DMS114 treated with DMSO at 0.1 percent for 48 hours (cell line): ENCODE results near the gene TEDC2.
"Not testable (repeated sequence)": the region's sequence is repeated elsewhere in the genome, so short reads cannot be mapped to it uniquely, and the experiment has no call there.

Source experiments
- DNase-seq: peaks from one replicate; lab custom pipeline; 2025; ENCODE audit not compliant: unreplicated experiment; lab: John Stamatoyannopoulos, UW

Gene TEDC2

DNA sequence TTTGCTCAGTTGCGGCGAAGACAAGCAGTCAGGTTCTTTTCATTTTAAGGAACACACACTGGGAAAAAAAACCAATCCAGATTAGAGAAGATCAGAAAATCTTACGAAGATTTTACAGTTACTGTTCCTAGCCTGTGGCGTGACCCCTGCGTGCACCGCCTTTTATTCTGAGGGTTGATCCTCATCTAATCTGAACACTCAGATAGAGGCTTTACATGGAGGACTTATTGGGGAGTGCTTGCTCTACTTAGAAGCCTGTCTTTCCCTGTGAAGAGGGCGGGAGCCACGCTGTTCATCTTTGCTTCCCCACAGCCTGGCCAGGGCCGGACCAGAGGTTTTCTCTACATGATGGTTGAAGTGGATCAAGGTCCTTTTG lies 16.4 kb downstream of the TEDC2 start:
- DNase-seq: no peak

GRCh38 chr16:2476741-2477140 lies 16.8 kb downstream of the TEDC2 start:
- DNase-seq: no peak

DNA sequence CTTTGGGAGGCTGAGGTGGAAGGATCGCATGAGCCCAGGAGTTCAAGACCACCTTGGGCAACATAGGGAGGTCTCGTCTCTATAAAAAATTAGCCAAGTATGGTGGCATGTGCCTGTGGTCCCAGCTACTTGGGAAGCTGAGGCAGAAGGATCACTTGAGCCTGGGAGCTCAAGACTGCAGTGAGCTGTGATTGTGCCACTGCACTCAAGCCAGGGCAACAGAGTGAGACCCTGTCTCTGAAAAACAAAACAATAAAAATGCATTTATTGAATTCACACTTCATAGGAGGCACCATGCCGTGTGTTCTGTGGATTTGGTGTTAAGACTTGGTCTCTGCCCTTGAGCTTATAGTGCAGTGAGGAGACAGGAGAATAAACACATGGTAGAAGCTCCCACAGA lies 17.4 kb downstream of the TEDC2 start:
- no peak for DNase-seq

DNA sequence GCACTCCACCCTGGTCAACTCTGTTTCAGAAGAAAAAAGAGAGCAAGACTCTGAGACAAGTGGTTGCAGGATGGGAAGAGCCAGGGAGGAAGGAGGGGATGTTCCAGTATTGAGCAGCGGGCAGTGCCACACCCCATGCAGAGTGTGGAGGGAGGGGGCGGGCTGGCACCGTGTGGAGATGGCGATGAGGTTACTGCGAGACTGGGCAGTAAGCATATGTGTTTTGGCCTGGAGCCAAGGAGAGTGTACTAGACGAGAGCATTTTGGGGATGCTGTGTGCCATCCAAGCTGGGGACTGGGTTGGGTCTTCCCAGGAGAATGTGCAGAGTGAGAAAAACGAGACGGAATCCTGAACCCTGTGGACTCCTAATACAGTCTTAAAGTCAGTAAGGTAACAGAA lies 18.4 kb downstream of the TEDC2 start:
- no peak for DNase-seq

DNA sequence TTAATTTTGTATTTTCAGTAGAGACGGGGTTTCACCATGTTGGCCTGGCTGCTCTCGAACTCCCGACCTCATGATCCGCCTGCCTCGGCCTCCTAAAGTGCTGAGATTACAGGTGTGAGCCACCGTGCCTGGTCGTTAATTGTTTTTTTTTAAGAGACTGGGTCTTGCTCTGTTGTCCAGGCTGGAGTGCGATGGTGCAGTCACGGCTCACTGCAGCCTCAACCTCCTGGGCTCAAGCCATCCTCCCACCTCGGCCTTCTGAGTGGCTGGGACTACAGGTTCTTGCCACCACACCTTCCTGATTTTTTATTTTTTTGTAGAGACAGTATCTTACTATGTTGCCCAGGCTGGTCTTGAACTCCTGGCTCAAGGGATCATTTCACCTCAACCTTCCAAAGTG lies 20.1 kb downstream of the TEDC2 start:
- not testable (repeated sequence) for DNase-seq

- no peak for DNase-seq
Measured at GRCh38 chr16:2480948-2481347, 21.0 kb downstream of the TEDC2 start.

DNA sequence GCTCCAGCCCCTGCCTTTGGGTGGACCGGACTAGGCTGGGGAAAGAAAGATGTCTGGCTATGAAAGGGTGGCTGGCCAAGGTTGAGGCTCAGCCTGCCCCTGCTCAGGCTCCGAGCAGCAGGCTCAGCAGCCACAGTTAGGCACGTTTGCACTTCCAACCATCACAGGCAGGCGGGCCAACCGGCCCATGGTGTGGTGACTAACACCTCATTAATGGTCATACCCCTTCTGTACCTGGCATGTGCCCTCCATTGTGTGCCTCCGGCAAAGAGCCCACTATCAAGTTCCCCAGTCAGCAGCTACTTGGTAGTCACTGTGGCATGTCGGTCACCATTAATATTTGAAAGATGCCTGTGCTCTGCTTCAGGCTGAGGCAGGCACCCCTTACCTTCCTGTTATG lies 21.8 kb downstream of the TEDC2 start:
- DNase-seq: no peak

- DNase-seq: no peak
Measured at GRCh38 chr16:2482249-2482648, 22.3 kb downstream of the TEDC2 start.

DNA sequence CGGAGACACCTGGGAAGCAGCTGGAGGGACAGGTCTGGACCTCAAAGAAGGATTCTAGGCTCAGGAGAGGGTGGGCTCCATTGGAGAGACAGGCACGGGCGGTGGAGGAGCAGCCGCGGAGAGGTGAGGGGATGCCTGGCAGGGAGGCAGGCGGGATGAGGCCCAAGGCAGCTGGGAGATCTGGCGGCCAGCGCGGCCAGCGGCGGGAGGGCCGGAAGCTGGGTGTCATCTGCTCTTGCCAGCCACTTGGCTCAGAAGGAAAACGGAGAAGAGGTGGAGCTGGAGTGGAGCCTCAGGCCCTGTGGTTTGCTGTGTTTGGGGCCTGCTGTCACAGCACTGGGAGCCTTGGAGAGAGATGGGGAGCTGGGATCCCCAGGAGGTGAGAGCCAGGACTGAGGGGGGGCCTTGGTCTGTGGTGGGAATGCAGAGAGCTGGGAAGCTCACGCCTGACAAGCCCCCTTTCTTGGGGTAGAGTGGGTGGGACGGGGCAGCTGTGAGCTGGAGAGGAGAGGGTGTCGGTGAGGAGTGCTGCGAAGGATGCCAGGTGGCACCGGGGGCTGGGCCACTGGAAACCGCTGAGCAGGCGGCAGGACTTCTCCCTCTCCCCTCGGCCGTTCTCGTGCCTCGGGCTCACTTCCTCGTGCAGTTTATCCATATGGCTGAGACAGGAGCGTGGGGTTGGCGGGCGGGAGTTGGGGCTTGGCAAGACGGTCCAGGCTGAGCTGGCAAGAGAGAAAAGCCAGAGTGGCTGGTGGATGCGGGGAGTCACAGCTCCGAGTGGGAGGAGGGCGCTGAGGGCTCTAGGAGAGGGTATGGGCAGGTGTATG lies 23.0 kb downstream of the TEDC2 start:
- no peak for DNase-seq

DNA sequence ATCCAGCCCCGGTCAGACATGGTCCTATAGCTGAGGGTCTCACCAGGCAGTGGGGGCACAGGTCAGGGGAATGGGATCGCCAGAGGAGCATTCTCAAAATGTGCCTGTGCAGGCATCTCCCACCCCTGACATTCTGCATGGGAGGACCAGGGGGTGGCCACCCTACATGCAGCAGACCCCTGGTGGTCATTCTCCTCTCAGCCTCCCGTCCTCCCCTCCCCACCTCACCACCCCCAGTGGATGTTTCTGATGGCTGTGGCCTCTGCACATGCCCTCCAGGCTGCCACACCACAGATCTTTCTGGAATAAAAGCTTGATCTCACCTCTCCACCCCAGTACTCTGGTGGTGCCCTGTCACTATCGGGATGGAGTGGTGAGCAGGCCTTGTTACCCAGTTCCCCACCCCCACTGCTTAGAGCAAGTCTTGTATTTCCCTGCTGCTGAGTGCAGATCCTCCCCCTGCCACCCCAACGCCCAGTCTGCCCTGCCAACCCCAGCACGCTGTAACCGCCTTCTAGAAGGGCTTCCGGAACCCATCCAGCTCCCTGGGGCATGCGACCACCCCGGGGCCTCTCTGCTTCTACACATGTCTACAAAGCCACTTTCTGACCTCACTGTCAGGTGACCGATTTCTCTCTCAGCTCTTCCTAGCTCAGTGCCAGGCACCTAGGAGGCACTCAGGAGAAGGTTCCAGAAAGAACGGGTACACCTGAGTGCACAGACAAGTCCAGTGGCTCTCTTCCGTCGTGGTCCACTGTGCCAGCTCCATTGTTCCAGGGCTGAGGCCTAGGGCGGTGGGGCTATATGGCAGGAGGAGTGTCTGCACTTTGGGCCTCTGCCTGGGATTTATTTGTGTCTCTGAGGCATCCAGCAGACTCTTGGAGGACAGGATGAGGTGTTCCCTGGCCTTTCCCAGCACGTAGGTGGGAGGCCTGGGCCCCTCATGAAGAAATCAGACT lies 24.3 kb downstream of the TEDC2 start:
- no peak for DNase-seq

- DNase-seq: no peak
Measured at GRCh38 chr16:2484898-2485508, 25.1 kb downstream of the TEDC2 start.

DNA sequence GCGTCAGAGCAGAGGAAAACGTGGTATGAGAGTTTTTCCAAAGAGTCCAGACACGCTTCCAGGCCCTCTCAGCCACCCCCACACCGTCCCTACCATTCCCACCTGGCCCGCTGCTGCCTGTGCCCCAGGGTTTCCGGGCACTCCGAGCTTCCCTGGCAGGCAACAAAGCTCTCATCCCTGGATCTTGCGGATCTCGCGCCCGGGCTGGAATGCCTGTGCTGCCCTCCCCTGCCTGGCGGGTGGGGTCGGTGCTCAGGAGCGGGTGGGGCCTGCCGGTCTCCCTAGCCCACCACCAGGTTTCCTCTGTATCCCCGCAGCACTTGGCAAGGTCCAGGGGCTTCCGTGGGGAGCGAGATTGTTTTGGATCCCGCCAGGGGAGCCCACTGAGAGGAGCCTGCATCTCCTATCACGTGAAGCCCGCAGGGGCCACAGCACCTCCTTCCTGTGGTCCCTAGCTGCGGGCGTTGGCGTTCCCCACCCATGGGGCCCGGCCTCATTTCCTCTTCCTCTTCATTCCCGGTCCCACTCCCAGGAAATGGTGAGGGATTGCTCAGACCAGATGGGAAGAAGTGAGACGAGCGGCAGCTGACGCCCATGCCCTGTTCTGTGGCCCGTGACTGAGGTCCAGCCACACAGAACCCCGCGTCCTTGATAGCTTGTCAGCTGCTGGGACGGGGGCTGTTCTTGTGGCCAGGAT lies 26.1 kb downstream of the TEDC2 start:
- DNase-seq: no peak

GRCh38 chr16:2486645-2487516 lies 27.0 kb downstream of the TEDC2 start:
- no peak for DNase-seq

- DNase-seq: no peak
Measured at GRCh38 chr16:2487517-2487842, 27.6 kb downstream of the TEDC2 start.

- no peak for DNase-seq
Measured at GRCh38 chr16:2487903-2488531, 28.1 kb downstream of the TEDC2 start.

DNA sequence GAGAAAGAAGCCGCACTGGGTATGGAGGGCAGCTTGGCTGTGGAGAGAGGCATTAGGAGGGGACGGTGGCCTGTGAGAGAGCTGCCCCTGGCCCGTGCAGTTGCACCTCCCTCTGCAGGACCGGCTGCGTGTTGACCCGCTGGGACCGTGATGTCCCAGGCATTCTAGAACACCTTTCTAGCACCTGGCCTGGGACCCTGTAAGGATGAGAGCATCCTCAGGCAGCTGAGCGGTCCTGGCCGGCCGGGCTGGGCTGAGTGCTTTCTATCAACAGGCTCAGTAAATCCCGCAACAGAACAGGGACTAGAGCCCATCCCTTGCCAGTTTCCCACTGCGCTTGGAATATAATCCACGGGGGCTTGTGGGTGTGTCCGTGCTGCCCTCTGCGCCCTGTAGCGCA lies 29.7 kb downstream of the TEDC2 start:
- no peak for DNase-seq

DNA sequence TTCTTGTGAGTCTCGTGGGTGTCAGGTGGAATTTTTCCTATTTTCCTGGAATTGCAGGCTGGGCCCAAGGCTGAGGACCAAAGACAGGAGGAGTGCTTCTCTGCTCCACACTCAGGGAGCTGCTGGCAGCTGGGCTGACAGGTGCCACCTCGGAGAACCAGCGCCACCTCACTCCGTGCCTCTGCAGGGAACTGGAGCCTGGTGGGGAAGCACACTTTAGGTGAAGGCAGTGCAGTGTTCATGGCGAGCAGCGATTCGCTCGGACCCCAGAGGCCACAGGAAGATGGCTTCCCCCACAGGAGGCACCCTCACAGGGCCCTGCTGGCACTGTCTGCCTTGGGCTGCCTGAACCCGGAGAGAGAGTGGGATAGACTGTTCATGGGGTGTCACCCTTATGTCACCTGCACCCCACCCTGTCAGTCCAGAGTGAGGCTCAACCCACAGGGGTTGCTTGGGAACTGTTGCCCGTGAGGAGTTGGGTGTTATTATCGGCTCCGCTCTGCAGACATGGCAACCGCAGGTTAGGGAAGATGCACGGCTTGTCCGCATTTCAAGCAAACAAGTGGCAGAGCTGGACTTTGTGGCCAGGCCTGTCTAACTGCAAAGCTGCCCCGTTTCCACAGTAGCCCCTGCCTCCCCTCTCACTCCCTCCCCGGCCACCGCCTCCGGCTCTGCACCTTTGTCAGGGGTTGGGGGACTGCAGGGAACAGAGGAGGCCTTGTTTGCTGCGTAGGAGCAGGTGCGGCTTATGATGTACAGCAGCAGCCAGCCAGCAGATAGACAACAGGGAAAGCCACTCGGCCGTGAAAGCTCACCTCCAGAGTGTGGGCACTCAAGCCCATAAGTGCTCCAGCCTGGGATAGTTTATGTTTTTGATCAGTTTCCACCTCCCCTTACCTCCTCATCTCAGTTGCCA lies 30.5 kb downstream of the TEDC2 start:
- no peak for DNase-seq

DNA sequence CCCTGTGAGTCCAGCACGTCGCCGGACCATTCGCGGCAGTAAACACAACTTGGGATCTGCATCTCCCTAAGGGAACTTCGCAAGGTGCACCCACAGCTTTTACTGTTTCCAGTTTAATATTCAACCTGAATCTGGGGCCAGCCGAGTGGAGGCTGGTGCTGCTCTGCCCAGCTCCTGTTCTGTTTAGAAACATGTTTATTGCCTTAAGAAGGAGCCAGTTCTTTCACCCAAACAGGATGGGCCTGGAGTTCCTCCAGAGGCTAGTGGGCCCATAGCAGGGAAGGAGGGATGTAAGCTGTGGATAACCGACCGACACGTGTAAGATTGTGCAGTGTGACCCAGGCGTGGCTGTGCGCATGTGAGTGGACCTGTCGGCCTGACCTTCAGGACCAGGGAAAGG lies 32.4 kb downstream of the TEDC2 start:
- no peak for DNase-seq

DNA sequence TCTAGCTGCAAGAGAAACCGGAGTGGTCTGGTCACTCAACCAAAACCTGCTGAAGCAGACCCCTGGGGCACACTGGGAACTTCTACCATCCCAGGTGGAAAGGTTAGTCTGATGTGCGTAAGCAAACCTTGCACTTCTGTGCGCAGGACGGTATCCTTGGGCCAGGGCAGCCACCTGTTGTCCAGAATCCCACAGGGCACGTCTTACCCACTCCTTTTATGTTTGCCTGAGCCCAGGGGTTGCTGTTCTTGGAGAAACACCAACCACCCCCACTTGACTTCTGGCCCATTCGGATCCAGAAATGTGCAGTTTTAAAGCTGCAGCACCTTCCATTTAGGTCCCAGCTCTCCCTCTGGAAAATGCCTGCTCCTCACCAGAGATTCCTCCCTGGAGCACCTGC lies 33.7 kb downstream of the TEDC2 start:
- no peak for DNase-seq
